ENCODE data around the gene LMO2.
"Not testable (repeated sequence)": the region's sequence is repeated elsewhere in the genome, so short reads cannot be mapped to it uniquely, and the experiment has no call there.

The LMO2 gene

DNA sequence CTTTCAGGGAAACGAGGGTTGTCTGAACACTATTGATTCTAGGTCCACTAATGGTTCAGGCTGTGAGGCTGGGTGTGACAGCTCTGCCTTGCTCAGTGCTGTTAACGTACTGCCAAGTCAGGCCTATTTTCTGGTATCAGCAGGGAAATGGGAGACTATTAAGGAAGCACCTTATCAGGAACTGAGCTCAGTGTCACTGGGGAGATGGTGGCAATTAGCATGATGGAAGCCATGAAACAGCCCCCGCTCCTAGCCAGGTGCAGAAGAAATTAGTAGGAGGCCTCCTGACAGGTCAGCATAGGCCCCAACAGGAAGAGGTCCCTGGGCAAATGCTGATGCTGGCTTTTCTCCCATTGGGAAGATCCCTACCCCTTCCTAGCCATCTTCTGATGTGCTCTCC lies 42.6 kb upstream of the LMO2 start:
- TF ChIP-seq, protein P1, sequence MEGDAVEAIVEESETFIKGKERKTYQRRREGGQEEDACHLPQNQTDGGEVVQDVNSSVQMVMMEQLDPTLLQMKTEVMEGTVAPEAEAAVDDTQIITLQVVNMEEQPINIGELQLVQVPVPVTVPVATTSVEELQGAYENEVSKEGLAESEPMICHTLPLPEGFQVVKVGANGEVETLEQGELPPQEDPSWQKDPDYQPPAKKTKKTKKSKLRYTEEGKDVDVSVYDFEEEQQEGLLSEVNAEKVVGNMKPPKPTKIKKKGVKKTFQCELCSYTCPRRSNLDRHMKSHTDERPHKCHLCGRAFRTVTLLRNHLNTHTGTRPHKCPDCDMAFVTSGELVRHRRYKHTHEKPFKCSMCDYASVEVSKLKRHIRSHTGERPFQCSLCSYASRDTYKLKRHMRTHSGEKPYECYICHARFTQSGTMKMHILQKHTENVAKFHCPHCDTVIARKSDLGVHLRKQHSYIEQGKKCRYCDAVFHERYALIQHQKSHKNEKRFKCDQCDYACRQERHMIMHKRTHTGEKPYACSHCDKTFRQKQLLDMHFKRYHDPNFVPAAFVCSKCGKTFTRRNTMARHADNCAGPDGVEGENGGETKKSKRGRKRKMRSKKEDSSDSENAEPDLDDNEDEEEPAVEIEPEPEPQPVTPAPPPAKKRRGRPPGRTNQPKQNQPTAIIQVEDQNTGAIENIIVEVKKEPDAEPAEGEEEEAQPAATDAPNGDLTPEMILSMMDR (IDR thresholded peaks at IDR 0.05; ENCODE audit: insufficient read depth, low read length, poor library complexity, severe bottlenecking): no peak
- Histone ChIP-seq H3K27me3 (replicated peaks; ENCODE audit: control insufficient read depth, insufficient read depth, low read length) (no peaks in the 10 kb centered on the region), H3K4me3 (replicated peaks; ENCODE audit: low read depth, low read length) (no peak overlapping the region), H3K36me3 (ENCODE audit: control insufficient read depth, insufficient read depth, low read length) (no peaks in the 10 kb centered on the region)
- DNase-seq (ENCODE audit: extremely low read depth, insufficient read length): no peak

GRCh38 chr11:33933602-33934001 lies 41.7 kb upstream of the LMO2 start:
- H3K36me3 ChIP-seq (ENCODE audit: control insufficient read depth, insufficient read depth, low read length): no peaks in the 10 kb centered on the region
- H3K4me3 ChIP-seq (replicated peaks; ENCODE audit: low read depth, low read length): no peak overlapping the region
- no peaks in the 10 kb centered on the region for H3K27me3 ChIP-seq (replicated peaks; ENCODE audit: control insufficient read depth, insufficient read depth, low read length)
- TF ChIP-seq, protein P1 (IDR thresholded peaks at IDR 0.05; ENCODE audit: insufficient read depth, low read length, poor library complexity, severe bottlenecking): no peak
- DNase-seq (ENCODE audit: extremely low read depth, insufficient read length): no peak

GRCh38 chr11:33932721-33933120 lies 40.8 kb upstream of the LMO2 start:
- DNase-seq (ENCODE audit: extremely low read depth, insufficient read length): no peak
- H3K4me3 ChIP-seq (replicated peaks; ENCODE audit: low read depth, low read length): no peak overlapping the region
- TF ChIP-seq, protein P1 (IDR thresholded peaks at IDR 0.05; ENCODE audit: insufficient read depth, low read length, poor library complexity, severe bottlenecking): no peak
- H3K27me3 ChIP-seq (replicated peaks; ENCODE audit: control insufficient read depth, insufficient read depth, low read length): no peaks in the 10 kb centered on the region
- H3K36me3 ChIP-seq (ENCODE audit: control insufficient read depth, insufficient read depth, low read length): no peaks in the 10 kb centered on the region

DNA sequence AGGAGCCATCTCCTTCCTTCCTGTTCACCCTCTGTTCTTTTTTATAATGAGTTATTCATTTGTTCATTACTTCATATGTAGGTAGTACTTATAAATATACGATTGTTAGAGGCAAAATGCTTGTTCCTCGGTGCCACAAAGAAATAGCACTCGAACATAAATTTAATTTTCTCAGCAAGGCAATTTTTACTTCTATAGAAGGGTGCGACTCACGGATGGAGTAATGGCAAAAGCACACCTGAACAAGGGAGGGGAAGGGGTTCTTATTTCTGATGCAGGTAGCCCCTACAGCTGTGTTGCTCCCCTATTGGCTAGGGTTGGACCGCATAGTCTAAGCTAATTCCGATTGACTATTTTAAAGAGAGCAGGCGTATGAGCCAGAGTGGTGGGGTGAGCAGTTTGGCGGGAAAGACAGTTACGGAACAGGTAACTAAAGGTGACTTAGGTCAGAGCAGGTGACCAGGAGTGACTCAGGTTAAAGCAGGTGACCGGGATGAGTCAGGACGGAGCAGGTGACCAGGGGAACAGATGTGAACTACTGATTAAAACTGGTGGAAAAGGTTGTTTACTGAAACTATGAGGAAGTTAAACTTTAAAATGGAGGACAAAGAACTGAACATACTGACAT lies 40.0 kb upstream of the LMO2 start:
- not testable (repeated sequence) for H3K27me3 ChIP-seq (replicated peaks; ENCODE audit: control insufficient read depth, insufficient read depth, low read length); H3K36me3 ChIP-seq (ENCODE audit: control insufficient read depth, insufficient read depth, low read length); H3K4me3 ChIP-seq (replicated peaks; ENCODE audit: low read depth, low read length); DNase-seq (ENCODE audit: extremely low read depth, insufficient read length)

DNA sequence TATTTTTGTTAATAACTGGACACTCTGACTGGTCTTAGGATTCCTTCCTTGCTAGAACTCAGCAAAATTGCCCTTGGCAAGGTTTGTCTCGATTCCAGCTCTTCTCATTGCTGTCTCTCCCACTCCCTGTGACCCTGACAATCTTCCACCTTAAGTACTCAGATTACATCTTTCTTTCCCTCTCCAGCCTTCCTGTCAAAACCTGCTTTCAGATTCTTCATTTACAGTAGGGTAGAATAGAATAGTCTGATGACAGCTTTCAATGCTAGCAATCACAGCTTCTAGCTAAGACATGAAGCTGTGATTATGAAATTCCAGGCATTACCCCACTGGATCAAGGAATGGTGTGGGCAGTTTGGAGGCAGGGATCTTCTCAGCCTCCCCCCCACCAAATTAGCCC lies 39.2 kb upstream of the LMO2 start:
- no peak for DNase-seq (ENCODE audit: extremely low read depth, insufficient read length)
- TF ChIP-seq, protein P1 (IDR thresholded peaks at IDR 0.05; ENCODE audit: insufficient read depth, low read length, poor library complexity, severe bottlenecking): no peak
- Histone ChIP-seq H3K27me3 (replicated peaks; ENCODE audit: control insufficient read depth, insufficient read depth, low read length) (no peaks in the 10 kb centered on the region), H3K36me3 (ENCODE audit: control insufficient read depth, insufficient read depth, low read length) (no peaks in the 10 kb centered on the region), H3K4me3 (replicated peaks; ENCODE audit: low read depth, low read length) (no peak overlapping the region)

DNA sequence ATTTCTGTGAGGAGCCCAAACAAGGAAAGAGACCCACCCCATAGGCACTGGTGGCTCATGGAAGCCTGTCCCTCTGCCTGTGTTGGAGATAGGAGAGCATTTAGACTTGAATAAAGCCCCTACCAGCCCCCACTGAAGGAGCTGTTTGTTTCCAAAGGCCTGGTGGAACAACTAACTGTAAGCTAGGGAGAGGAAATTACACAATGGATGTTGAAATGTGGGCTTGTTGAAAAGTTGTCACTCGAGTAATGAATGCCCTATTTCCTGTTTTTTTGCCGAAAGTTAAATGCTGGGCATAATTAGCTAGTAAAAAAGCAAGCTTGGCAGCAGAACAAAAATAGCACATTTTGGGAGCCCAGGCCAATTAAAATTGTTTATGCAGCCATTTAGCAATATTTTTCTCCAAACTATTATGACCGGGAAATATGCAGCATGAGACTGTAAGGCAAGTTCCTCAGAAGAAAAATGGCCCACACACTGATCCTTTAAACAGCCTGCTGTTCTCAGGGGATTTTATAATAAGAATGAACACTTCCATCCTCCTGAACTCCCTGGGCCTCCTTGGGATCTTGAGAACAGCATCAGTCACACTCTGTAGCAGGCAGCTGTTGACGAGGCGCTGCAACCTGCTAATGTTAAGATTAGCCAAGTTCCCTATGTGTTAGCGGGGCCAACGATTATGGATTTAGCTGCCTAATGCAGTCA lies 38.6 kb upstream of the LMO2 start:
- Histone ChIP-seq H3K27me3 (replicated peaks; ENCODE audit: control insufficient read depth, insufficient read depth, low read length) (no peaks in the 10 kb centered on the region), H3K4me3 (replicated peaks; ENCODE audit: low read depth, low read length) (no peak overlapping the region), H3K36me3 (ENCODE audit: control insufficient read depth, insufficient read depth, low read length) (no peaks in the 10 kb centered on the region)
- TF ChIP-seq, protein P1 (IDR thresholded peaks at IDR 0.05; ENCODE audit: insufficient read depth, low read length, poor library complexity, severe bottlenecking): no peak
- DNase-seq (ENCODE audit: extremely low read depth, insufficient read length): no peak

All from GM06990 (cell line).